Mesenteric fat pad (tissue), 1 donor: ENCODE results near the gene CLEC5A. TPM values are rescaled to one million over a fixed set of nuclear protein-coding genes. Genes with fewer than 3 reads are reported as not detected.
"Not testable (repeated sequence)": the region's sequence is repeated elsewhere in the genome, so short reads cannot be mapped to it uniquely, and the experiment has no call there.

Source experiments
- DNase-seq: peaks from one replicate; pipeline ENCODE4 v3.0.0-alpha.2; 2020; ENCODE audit warnings: low spot score
- long read RNA-seq: library from polyadenylated mRNA; unstranded; transcript quantifications from one replicate; pipeline ENCODE4 v2.0.0, GENCODE V29; 2020
- total RNA-seq: library from RNA; stranded (reverse); fragmentation: NEBNext Ultra II Directional; extraction: Animal tissue kit (Norgen Biotek cat#: 25700); gene quantifications from one replicate; pipeline ENCODE4 v1.2.1, GENCODE V29; 2021
- donor health status: DM: yes; HTN: yes; CAD: no.

The CLEC5A gene
- 2.6 TPM for total RNA-seq
- long read RNA-seq, partial matches to known transcripts = 1 of 4 reads
- long read RNA-seq, other reads (novel, unspliced or antisense) = 2 of 4 reads

DNA sequence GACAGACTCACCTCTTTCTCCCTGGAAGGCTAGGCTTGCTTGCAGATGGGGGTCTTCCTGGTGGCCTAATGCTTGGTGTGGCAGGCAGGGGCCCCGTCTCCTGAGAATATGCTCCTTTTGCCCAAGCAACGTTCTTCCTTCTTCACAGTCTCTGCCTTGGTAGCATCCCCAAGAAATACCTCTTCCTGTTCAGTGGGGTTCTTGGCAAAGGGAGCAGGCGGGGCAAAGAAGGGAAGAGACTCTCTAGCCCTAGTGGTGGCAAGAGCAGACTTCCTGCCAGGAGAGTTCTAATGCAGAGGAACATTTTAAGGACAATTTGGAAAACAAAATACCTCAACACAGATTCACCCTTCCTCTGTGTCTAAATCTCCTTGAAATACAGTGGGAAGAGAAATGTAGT lies at the start of gene CLEC5A:
Gene CLEC5A (minus strand): TSS at position 179 of the 400 bp plus-strand sequence. CDS start 682 bp downstream, outside the sequence.
- no peak for DNase-seq

DNA sequence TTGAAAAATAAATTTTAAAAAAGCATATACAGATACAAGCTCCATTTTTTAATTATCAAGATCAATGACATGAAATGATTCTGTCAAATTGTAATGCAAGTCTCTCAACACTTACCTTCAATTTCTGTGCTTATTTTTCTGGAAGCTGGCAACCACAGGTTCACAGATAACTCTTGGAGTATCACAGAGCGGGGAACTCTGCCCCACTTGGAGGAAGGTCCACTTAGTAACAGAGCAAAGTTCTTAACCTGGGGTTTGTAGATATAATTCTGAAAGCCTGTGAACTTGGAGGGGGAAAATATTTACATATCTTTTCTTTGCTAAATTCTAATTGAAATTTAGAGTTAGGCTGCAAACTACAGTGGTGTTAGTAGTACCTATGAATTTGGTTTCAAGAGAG lies 46.6 kb upstream of the CLEC5A start:
- no peak for DNase-seq

DNA sequence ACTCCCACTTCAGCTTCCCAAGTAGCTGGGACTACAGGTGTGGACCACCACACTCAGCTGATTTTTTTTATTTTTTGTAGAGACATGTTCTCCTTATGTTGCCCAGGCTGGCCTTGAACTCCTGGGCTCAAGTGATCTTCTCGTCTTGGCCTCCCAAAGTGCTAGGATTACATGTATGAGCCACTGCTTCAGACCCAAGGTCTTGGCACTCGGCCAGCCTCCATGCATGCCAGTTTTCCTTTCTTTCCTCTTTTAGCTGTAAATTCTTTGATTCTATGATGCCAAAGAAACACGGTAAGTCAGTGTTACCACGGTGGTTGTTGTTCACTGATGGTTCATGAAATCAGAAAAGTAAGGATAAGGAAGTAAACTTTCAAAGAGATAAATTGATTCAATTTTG lies 45.9 kb upstream of the CLEC5A start:
- DNase-seq = no peak

DNA sequence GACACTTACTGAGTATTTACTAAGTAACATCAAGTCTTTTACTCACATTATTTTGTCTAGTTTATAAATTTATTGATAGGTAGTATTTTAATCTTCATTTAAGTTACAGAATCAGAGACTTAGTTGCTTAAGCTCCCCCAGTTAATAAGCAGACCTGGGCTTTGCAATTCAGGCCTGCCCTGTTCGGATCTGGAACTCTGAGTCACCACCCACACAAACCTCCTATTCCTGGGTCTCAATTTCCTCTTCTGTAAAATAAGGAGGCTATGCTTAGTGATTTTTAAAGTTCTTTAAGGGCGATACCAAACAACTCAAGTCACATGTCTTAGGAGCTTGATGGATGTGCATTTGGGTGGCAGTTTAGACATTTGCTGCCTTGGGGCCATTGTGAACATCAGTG lies 45.4 kb upstream of the CLEC5A start:
- DNase-seq = no peak

DNA sequence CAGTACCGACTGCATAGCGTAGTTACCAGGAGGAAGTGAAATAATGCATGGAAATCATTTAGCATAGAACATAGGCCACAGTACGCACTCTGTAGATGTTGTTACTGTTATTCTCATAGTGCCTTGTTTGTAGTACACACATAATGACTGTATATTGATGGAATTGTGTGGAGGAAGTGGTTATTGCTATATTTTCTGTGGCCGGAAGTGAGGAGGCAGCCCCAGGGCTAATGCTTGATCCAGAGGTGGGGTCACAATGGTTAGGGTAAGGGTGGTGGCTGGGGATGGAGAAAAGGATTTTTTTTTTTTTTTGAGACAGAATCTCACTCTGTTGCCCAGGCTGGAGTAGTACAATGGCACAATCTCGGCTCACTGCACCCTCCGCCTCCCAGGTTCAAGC lies 44.4 kb upstream of the CLEC5A start:
- no peak for DNase-seq

DNA sequence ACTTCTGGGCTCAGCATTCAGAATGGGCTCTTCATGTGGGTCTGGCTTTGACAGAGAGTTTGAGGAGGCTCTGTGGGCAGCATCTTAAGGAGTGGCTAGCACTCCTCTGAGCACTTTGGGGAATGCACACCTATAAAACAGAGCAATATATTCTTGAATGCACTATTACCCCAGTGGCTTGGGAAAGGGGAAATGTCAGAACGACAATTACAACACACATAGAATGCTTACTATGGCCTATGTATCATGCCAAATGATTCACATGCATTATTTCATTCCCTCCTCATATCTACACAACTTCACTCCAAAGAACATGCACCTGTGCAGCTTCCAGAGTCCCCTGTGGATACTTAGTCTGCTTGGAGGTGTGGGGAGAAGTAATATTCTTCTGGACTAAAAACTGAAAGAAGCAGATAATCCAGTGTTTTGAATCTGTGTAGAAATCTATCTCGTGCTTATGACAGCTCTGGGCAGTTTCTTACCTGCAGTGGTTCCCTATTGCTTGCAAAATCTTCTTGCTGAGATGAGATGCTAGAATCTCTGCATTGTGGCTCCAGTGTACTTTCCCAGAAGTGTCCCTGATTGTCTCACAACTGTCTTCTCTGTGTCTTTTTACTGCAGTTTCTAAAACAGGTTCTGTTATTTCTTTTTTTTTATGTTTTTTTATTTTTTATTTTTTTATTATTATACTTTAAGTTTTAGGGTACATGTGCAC lies 43.4 kb upstream of the CLEC5A start:
- no peak for DNase-seq

DNA sequence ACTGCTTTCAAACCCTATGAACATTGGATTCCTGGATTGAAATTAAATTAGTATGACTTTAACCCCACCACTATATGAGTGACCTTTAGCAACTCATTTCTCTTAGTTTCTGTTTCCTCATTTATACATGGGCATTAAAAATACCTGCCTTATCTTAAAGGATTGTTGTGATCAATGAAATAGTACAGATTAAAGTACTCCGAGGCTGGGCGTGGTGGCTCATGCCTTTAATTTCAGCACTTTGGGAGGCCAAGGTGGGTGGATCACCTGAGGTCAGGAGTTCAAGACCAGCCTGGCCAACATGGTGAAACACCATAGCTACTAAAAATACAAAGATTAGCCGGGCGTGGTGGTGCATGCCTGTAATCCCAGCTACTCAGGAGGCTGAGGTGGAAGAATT lies 41.0 kb upstream of the CLEC5A start:
- DNase-seq = not testable (repeated sequence)

DNA sequence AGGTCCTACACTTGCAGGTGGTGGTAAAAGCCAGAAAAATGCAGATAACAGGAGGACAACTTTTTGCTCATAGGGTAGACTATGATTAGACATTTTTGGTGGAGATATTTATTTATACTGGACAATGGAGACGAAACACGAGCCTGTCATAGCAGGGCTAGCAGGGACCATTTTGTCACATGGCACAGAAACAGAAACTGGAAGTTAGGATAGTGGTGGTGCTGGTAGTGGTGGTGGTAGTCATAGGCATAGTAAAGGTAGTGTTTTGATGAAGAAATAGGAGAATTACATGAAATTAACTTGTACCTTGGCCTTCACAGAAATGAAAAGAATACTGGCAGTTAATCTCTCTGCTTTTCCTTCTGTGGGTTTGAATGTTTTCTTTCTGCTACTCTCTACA lies 40.1 kb upstream of the CLEC5A start:
- no peak for DNase-seq

DNA sequence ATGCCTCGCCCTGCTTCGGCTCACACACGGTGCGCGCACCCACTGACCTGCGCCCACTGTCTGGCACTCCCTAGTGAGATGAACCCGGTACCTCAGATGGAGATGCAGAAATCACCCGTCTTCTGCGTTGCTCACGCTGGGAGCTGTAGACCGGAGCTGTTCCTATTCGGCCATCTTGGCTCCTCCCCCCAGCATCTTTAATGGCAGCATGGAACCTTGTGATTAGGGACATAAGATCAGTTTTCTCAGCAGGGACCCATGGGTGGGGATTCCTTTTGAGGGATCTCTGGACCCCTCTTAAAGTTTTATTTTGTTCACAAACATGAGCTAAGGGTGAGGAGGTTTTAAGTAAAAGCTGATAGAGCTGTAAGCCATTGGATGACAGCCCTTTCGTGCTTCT lies 39.2 kb upstream of the CLEC5A start:
- DNase-seq = not testable (repeated sequence)

DNA sequence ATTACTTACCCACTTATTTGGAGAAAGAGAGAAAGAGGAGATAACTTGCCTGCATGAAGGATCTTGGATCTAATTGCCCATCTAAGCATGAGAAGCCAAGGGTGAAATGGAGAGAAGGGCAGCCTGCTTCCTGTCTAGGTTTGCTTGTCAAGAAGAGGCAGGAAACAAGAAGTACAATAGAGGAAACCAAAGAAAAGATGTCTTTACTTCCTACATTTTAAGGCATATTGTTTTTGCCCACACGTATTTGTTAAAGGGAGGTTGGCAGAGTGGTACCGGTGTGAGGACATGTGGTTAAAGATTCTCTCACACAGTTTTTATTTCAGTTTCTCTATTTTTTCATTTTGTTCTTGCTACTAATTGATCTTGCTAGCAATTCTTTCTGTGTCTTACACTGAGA lies 32.8 kb upstream of the CLEC5A start:
- no peak for DNase-seq

DNA sequence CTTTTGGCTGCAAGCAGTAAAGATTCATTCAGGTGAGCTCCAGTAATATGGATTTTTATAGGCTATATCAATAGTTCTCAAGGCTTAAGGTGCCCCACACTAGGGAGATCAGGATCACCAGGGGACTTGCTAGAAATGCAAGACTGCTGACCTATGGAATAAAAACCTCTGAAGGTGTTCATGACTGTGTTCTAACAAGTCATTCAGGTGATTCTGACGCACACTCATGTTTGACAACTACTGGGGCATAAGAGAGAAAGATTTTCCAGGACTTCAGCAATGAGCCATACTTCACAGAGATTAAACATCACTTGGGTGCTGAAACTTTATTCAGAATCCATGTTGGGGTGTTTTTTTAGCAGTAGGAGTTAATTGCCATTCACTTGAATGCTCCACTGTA lies 31.6 kb upstream of the CLEC5A start:
- DNase-seq = no peak

DNA sequence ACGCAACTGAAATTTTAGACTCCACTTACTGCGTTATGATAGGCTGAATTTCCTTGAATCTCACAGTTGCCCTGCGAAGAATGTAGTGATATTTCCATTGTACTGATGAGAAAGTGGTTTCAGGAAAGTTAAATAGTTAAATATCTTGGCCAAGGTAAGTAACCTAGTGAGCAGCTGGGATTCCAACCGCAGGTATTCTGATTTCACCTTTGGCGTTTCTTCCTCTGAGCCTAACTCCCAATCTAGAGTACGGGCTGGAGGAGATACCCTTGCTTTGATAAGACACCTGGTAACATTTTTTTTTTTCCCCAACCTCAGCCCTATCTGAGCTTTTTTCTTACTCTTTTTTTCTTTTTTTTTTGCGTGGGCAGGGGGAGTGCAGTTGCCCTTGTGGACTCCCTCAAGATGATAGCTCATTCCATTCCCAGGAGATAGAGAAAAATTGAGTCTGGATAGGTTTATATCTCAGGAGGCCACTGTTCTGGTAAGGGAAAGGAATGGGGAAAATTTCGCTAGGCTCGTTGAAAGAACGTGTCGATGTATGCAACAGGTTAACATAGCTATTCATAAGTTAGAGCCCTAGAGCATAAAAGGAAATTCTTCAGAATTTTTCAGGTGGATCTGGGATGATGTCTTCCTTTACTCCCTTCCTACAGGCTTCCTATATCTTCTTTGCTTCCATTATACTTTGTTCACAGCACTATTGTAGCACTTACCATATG lies 29.9 kb upstream of the CLEC5A start:
- DNase-seq = no peak

DNA sequence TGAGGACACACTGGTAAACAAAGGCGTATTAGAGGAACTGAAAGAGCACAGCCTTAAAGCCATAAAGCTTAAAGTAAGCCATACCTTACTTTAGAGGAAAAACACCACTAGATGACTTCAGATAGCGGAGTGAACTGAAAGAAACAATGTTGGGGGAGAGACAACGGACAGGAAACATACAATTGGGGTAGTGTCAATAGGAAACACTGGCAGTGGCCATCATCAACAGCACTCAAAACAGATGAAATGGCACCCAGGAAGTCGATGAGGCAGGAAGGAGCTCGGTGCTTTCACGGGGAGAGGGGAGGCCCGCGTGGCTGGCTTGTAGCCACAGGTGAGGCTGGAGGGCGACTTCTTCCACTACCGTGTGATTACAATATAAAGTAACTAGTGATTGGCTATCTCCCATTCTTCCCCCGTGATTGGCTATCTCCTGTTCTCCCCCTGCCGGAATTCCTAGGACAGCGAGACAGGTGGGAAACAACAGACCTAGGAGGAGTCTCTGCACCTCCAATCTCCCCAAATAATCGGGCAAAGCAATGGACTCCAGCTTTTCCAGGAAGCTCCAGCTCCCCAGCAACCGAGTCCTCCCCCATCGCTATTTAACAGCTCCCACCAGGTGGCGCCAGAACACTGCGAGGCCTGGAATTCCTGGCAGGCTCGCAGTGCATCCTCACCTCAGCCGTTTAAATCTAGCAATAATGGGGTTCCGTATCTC lies 29.2 kb upstream of the CLEC5A start:
- DNase-seq = no peak

DNA sequence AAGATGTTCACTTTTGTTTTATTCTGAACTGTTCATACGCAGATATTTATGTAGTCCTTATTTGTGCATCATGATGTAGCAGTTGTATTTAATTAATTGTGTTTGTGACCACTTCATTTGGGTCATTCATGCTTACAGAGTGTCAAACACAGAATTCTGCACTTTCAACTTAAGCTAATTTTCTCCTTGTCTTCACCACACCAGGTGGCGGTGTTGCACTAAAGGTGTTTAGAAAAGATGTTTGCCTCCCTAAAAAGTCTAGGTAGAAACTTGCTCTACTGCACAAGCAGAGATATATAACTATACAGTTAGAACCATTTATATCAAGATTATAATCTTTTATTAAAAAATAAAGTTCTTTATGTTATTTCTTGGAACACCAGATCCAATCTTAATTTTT lies 28.1 kb upstream of the CLEC5A start:
- DNase-seq = no peak

DNA sequence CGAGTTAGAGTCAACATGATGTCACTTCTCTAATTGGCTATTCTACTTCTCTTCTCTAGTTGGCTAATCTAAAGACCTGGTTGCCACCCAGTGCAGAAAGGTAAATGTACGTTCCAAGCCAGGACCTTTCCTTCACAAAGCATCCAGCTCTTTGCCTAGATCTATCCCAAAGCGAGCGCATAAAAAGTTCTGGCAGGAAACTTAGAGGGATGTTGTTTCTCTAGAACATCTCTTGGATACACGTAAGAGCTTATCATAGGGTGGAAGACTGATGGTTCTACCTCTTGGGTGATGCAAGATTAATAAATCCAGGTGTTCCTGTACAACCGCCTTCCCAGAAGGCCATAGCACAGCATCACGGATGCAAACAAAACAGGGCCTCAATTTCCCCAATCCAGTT lies 26.9 kb upstream of the CLEC5A start, which contains the start of gene TAS2R38:
Gene TAS2R38 (minus strand): TSS at position 101 of the 400 bp plus-strand sequence. CDS start 84 bp downstream, at position 17.
- DNase-seq = no peak

DNA sequence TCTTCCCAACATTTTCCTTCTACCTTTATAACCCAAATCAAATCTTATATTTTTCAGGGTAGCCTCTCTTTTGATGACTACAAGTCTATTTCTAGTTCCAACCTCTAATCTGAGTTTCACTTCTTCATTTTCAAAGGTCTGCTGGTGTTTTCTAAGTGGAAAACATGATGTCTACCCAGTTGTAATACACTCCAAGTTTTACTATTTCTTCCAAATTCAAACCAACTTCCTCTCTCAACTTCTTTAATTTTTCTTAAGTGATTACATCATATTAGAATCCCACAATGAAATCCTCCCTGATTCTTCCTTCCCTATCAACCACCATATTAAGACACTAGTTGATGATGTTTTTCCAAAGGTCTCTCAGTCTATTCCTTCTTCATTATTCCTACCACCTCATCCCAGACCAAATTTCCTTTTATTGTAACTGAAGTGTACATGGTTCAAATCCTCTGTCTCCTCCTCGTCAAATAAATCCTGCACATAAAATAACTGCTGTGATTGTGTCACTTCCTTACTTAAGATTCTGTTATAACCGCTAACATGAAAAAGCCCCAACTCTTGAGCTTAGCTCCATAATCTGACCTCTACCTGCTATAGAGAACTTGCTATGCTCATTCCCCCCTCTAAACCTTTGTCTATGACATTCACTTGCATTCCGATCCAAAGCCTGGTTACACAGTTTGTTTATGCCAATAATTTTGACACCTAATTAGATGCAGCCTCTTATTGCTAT lies 14.1 kb upstream of the CLEC5A start:
- no peak for DNase-seq

DNA sequence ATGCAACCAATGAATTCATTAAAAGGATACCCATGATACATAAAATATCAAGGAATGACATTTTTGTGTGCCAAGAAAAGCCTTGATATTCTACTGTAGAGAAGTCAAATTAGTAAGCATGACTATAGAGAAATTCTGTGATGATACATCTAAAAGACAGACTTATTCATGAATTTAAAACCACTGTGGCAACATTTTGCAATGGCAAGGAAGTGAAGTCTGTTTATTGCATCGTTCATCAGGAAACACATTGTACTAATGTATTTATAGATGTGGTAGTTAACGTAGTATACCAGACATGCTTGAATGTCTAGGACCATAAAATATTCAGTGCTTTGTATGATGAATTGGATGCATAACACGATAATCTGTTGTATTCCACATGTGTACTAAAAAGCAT lies 9.3 kb upstream of the CLEC5A start:
- no peak for DNase-seq

DNA sequence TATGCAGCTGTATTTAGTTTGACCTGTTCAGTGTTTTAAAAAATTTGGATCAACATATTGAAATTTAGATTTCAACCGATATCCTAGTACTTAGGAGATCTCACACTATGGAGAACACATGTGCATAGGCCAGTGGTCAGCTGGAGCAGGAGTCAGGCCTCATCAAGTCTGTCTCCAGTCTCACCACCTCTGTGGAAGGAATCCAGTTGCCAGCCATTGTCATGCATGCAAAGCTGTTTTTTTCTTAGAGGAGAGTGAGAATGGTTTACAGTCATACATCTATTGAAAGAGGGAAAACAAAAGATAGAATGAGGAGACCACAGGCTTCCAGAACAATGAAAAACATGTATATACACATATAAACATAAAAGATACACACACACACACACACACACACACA lies 7.6 kb upstream of the CLEC5A start:
- no peak for DNase-seq

DNA sequence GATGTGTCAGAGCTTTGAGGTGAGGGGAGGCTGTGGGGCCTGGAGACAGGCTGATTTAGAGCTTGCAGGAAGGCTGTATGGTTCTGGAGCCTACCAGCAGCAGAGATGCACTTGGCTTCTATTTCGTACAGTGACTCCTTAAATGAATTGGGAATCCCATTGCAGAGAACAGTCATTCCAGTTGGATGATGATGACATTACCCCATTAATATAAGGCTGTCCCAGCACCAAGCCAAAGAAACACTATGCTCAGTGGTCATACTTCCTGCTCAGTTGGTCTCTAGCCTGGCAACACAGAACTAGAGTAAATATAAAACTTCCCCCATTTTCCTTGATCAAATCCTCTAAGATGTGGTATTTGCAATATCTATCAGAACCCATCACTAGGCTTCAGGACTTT lies 5.7 kb upstream of the CLEC5A start:
- no peak for DNase-seq

DNA sequence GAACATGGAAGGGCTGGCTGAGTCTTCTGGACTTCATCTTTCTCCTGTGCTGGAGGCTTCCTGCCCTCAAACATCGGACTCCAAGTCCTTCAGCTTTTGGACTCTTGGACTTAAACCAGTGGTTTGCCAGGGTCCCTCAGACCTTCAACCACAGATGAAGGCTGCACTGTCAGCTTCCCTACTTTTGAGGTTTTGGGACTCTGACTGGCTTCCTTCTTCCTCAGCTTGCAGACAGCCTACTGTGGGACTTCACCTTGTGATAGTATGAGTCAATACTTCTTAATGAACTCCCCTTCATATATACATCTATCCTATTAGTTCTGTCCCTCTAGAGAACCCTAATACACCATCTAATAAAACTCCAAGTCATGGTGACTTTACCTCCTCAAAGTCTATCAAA lies 4.0 kb upstream of the CLEC5A start:
- no peak for DNase-seq

DNA sequence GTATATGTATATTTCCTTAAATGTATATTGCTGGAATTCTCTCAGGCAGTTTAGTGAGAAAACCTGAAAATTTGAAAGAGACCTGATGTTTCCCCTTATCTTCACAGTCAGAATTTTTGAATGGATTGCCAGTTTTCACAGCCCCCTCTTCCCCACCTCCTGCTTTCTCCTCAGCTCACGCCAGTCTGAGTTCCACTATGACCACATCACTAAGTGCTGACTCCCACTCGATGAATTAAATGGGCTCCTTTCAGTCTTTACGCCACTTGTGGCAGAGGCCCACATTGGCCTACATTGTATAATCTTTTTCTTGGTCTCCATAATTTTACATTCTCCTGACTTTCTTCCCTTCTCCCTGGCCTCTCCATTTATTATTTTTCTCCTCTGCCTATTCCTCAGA lies 3.1 kb upstream of the CLEC5A start:
- no peak for DNase-seq
